Activated naive CD8-positive, alpha-beta T cell (primary cell): ENCODE results near the gene CHRNA9.
A peak's percentile ranks its signal among the peaks of the same experiment; 100 is the strongest.

ENCODE experiments used
- H3K27ac Mint-ChIP-seq: one replicate; pipeline ENCODE4 v1.8.0; 2021; ENCODE audit warnings: mixed read lengths
- H3K27me3 Mint-ChIP-seq: one replicate; pipeline ENCODE4 v1.8.0; 2021; ENCODE audit warnings: mixed read lengths
- H3K36me3 Mint-ChIP-seq: one replicate; pipeline ENCODE4 v1.8.0; 2021; ENCODE audit warnings: mixed read lengths
- H3K4me1 Mint-ChIP-seq: one replicate; pipeline ENCODE4 v1.8.0; 2021; ENCODE audit warnings: low read depth, mixed read lengths
- H3K4me3 Mint-ChIP-seq: one replicate; pipeline ENCODE4 v1.8.0; 2021; ENCODE audit warnings: mild to moderate bottlenecking, mixed read lengths
- H3K9me3 Mint-ChIP-seq: one replicate; pipeline ENCODE4 v1.8.0; 2021; ENCODE audit warnings: low read depth, mixed read lengths

The CHRNA9 gene

GRCh38 chr4:40305328-40306170, 29.6 kb upstream of the CHRNA9 start:
- H3K36me3 Mint-ChIP-seq, result peaks cover 5% of the 10 kb centered on the region
- peak overlapping the region; percentile 94 for H3K27ac Mint-ChIP-seq
- peak overlapping the region; percentile 66 for H3K4me3 Mint-ChIP-seq
- peaks cover 4% of the 10 kb centered on the region for H3K9me3 Mint-ChIP-seq
- H3K27me3 Mint-ChIP-seq, result no peaks in the 10 kb centered on the region
- H3K4me1 Mint-ChIP-seq, result peaks cover 92% of the 10 kb centered on the region

- Mint-ChIP-seq H3K9me3 (peaks cover 4% of the 10 kb centered on the region), H3K4me1 (peaks cover 92% of the 10 kb centered on the region), H3K27me3 (no peaks in the 10 kb centered on the region), H3K36me3 (peaks cover 4% of the 10 kb centered on the region), H3K4me3 (peak overlapping the region; percentile 66), H3K27ac (peak overlapping the region; percentile 94)
Measured at GRCh38 chr4:40306226-40306625, 28.9 kb upstream of the CHRNA9 start.

- Mint-ChIP-seq H3K4me3 (peak overlapping the region; percentile 84), H3K27ac (peak overlapping the region; percentile 94), H3K27me3 (no peaks in the 10 kb centered on the region), H3K36me3 (peaks cover 4% of the 10 kb centered on the region), H3K9me3 (peaks cover 4% of the 10 kb centered on the region), H3K4me1 (peaks cover 92% of the 10 kb centered on the region)
Measured at GRCh38 chr4:40306976-40307375, 28.2 kb upstream of the CHRNA9 start.

- Mint-ChIP-seq H3K27me3 (no peaks in the 10 kb centered on the region), H3K4me3 (peak overlapping the region; percentile 84), H3K27ac (peak overlapping the region; percentile 94), H3K36me3 (peaks cover 4% of the 10 kb centered on the region), H3K4me1 (peaks cover 92% of the 10 kb centered on the region), H3K9me3 (peaks cover 4% of the 10 kb centered on the region)
Measured at GRCh38 chr4:40307627-40308497, 27.3 kb upstream of the CHRNA9 start.

GRCh38 chr4:40308528-40309122, 26.5 kb upstream of the CHRNA9 start:
- Mint-ChIP-seq H3K27me3 (no peaks in the 10 kb centered on the region), H3K4me3 (peak overlapping the region; percentile 84), H3K9me3 (peaks cover 4% of the 10 kb centered on the region), H3K4me1 (peaks cover 92% of the 10 kb centered on the region), H3K36me3 (peaks cover 4% of the 10 kb centered on the region), H3K27ac (peak overlapping the region; percentile 94)

- H3K27me3 Mint-ChIP-seq, result no peaks in the 10 kb centered on the region
- peak overlapping the region; percentile 84 for H3K4me3 Mint-ChIP-seq
- peaks cover 91% of the 10 kb centered on the region for H3K4me1 Mint-ChIP-seq
- peaks cover 4% of the 10 kb centered on the region for H3K9me3 Mint-ChIP-seq
- H3K27ac Mint-ChIP-seq, result peak overlapping the region; percentile 94
- peaks cover 4% of the 10 kb centered on the region for H3K36me3 Mint-ChIP-seq
Measured at GRCh38 chr4:40309250-40309774, 25.8 kb upstream of the CHRNA9 start.

- Mint-ChIP-seq H3K27me3 (no peaks in the 10 kb centered on the region), H3K4me3 (no peak overlapping the region), H3K4me1 (peaks cover 84% of the 10 kb centered on the region), H3K27ac (no peak overlapping the region), H3K9me3 (no peaks in the 10 kb centered on the region), H3K36me3 (no peaks in the 10 kb centered on the region)
Measured at GRCh38 chr4:40310225-40310624, 24.9 kb upstream of the CHRNA9 start.

- Mint-ChIP-seq H3K36me3 (no peaks in the 10 kb centered on the region), H3K27ac (peak overlapping the region; percentile 83), H3K27me3 (no peaks in the 10 kb centered on the region), H3K9me3 (no peaks in the 10 kb centered on the region), H3K4me1 (peaks cover 82% of the 10 kb centered on the region), H3K4me3 (peak overlapping the region; percentile 32)
Measured at GRCh38 chr4:40311811-40312346, 23.3 kb upstream of the CHRNA9 start.

GRCh38 chr4:40314951-40315350, 20.2 kb upstream of the CHRNA9 start:
- Mint-ChIP-seq H3K4me1 (peaks cover 66% of the 10 kb centered on the region), H3K4me3 (no peak overlapping the region), H3K9me3 (no peaks in the 10 kb centered on the region), H3K27ac (no peak overlapping the region), H3K36me3 (no peaks in the 10 kb centered on the region), H3K27me3 (no peaks in the 10 kb centered on the region)

GRCh38 chr4:40316333-40316781, 18.8 kb upstream of the CHRNA9 start:
- no peaks in the 10 kb centered on the region for H3K27me3 Mint-ChIP-seq
- H3K9me3 Mint-ChIP-seq, result no peaks in the 10 kb centered on the region
- peaks cover 57% of the 10 kb centered on the region for H3K4me1 Mint-ChIP-seq
- H3K36me3 Mint-ChIP-seq, result no peaks in the 10 kb centered on the region
- H3K4me3 Mint-ChIP-seq, result peak overlapping the region; percentile 89
- H3K27ac Mint-ChIP-seq, result peak overlapping the region; percentile 98

GRCh38 chr4:40316782-40317635, 18.1 kb upstream of the CHRNA9 start:
- Mint-ChIP-seq H3K27me3 (no peaks in the 10 kb centered on the region), H3K27ac (peak overlapping the region; percentile 98), H3K4me1 (peaks cover 57% of the 10 kb centered on the region), H3K36me3 (no peaks in the 10 kb centered on the region), H3K4me3 (peak overlapping the region; percentile 89), H3K9me3 (no peaks in the 10 kb centered on the region)

- no peaks in the 10 kb centered on the region for H3K36me3 Mint-ChIP-seq
- H3K27me3 Mint-ChIP-seq, result no peaks in the 10 kb centered on the region
- no peaks in the 10 kb centered on the region for H3K9me3 Mint-ChIP-seq
- peaks cover 55% of the 10 kb centered on the region for H3K4me1 Mint-ChIP-seq
- peak overlapping the region; percentile 67 for H3K4me3 Mint-ChIP-seq
- peak overlapping the region; percentile 72 for H3K27ac Mint-ChIP-seq
Measured at GRCh38 chr4:40317916-40318658, 17.0 kb upstream of the CHRNA9 start.

GRCh38 chr4:40321574-40322275, 13.4 kb upstream of the CHRNA9 start:
- no peak overlapping the region for H3K4me3 Mint-ChIP-seq
- H3K27me3 Mint-ChIP-seq, result no peaks in the 10 kb centered on the region
- H3K36me3 Mint-ChIP-seq, result no peaks in the 10 kb centered on the region
- no peaks in the 10 kb centered on the region for H3K9me3 Mint-ChIP-seq
- peaks cover 50% of the 10 kb centered on the region for H3K4me1 Mint-ChIP-seq
- peak overlapping the region; percentile 18 for H3K27ac Mint-ChIP-seq
